HG03571 (cell line): ENCODE data around the gene CENPC.
"Not testable (repeated sequence)": the region's sequence is repeated elsewhere in the genome, so short reads cannot be mapped to it uniquely, and the experiment has no call there.

Experiments
- ATAC-seq: cut with Tn5 transposase; IDR thresholded peaks from one replicate; pipeline ENCODE4 v1.9.1; 2021; ENCODE audit not compliant: unreplicated experiment

Gene CENPC

GRCh38 chr4:67470871-67471270, 74.4 kb downstream of the CENPC start:
- no peak for ATAC-seq

- ATAC-seq = no peak
Observed at GRCh38 chr4:67468830-67469229, 76.5 kb downstream of the CENPC start.

- ATAC-seq = no peak
Observed at GRCh38 chr4:67466751-67467150, 78.6 kb downstream of the CENPC start.

- no peak for ATAC-seq
Observed at GRCh38 chr4:67465763-67466052, 79.6 kb downstream of the CENPC start.

- no peak for ATAC-seq
Observed at GRCh38 chr4:67465032-67465762, 80.1 kb downstream of the CENPC start.

- no peak for ATAC-seq
Observed at GRCh38 chr4:67460574-67460973, 84.7 kb downstream of the CENPC start.

- ATAC-seq = no peak
Observed at GRCh38 chr4:67459164-67459563, 86.1 kb downstream of the CENPC start.

GRCh38 chr4:67456577-67457196, 88.6 kb downstream of the CENPC start:
- ATAC-seq = no peak

- ATAC-seq = not testable (repeated sequence)
Observed at GRCh38 chr4:67452846-67453205, 92.5 kb downstream of the CENPC start.

GRCh38 chr4:67452100-67452845, 93.0 kb downstream of the CENPC start:
- no peak for ATAC-seq

- no peak for ATAC-seq
Observed at GRCh38 chr4:67451464-67451863, 93.8 kb downstream of the CENPC start.

GRCh38 chr4:67448621-67449020, 96.7 kb downstream of the CENPC start:
- ATAC-seq = no peak

- no peak for ATAC-seq
Observed at GRCh38 chr4:67447873-67448272, 97.4 kb downstream of the CENPC start.

GRCh38 chr4:67446811-67447210, 98.5 kb downstream of the CENPC start:
- no peak for ATAC-seq

GRCh38 chr4:67445881-67446280, 99.4 kb downstream of the CENPC start:
- not testable (repeated sequence) for ATAC-seq

GRCh38 chr4:67438975-67439374, 106.3 kb downstream of the CENPC start:
- no peak for ATAC-seq

GRCh38 chr4:67437974-67438713, 107.2 kb downstream of the CENPC start:
- ATAC-seq = no peak

GRCh38 chr4:67436742-67437141, 108.6 kb downstream of the CENPC start:
- peak; percentile 87 for ATAC-seq

- no peak for ATAC-seq
Observed at GRCh38 chr4:67430989-67431388, 114.3 kb downstream of the CENPC start.

- ATAC-seq = no peak
Observed at GRCh38 chr4:67428819-67429218, 116.5 kb downstream of the CENPC start.
